Glomerular visceral epithelial cell (primary cell): ENCODE data around the gene SEMA5A.

ENCODE experiments used
- DNase-seq: peaks from one replicate; pipeline ENCODE4 v3.0.0-alpha.2; 2016; ENCODE audit errors: extremely low spot score

SEMA5A gene

GRCh38 chr5:9514968-9515367 lies 30.9 kb downstream of the SEMA5A start:
- no peak for DNase-seq

GRCh38 chr5:9513827-9514226 lies 32.0 kb downstream of the SEMA5A start:
- no peak for DNase-seq

GRCh38 chr5:9512457-9512856 lies 33.4 kb downstream of the SEMA5A start:
- no peak for DNase-seq

- DNase-seq, result peak; percentile 12
Measured at GRCh38 chr5:9507974-9508373, 37.9 kb downstream of the SEMA5A start.

- DNase-seq, result no peak
Measured at GRCh38 chr5:9505225-9505624, 40.6 kb downstream of the SEMA5A start.

- no peak for DNase-seq
Measured at GRCh38 chr5:9502864-9503263, 43.0 kb downstream of the SEMA5A start.

GRCh38 chr5:9502050-9502834 lies 43.6 kb downstream of the SEMA5A start:
- no peak for DNase-seq

GRCh38 chr5:9500625-9501024 lies 45.2 kb downstream of the SEMA5A start:
- no peak for DNase-seq

GRCh38 chr5:9500193-9500592 lies 45.7 kb downstream of the SEMA5A start:
- no peak for DNase-seq

- DNase-seq, result no peak
Measured at GRCh38 chr5:9499498-9499876, 46.4 kb downstream of the SEMA5A start.

- peak; percentile 21 for DNase-seq
Measured at GRCh38 chr5:9498541-9499497, 47.1 kb downstream of the SEMA5A start.

- no peak for DNase-seq
Measured at GRCh38 chr5:9497347-9497746, 48.5 kb downstream of the SEMA5A start.

- DNase-seq, result no peak
Measured at GRCh38 chr5:9496801-9497200, 49.1 kb downstream of the SEMA5A start.

GRCh38 chr5:9495121-9495520 lies 50.8 kb downstream of the SEMA5A start:
- DNase-seq, result no peak

- no peak for DNase-seq
Measured at GRCh38 chr5:9494301-9494700, 51.6 kb downstream of the SEMA5A start.

GRCh38 chr5:9490494-9491097 lies 55.3 kb downstream of the SEMA5A start:
- no peak for DNase-seq

GRCh38 chr5:9483779-9484178 lies 62.1 kb downstream of the SEMA5A start:
- DNase-seq, result no peak

- no peak for DNase-seq
Measured at GRCh38 chr5:9483243-9483642, 62.6 kb downstream of the SEMA5A start.

- no peak for DNase-seq
Measured at GRCh38 chr5:9482381-9482780, 63.5 kb downstream of the SEMA5A start.

- DNase-seq, result no peak
Measured at GRCh38 chr5:9480499-9480898, 65.4 kb downstream of the SEMA5A start.

GRCh38 chr5:9479990-9480389 lies 65.9 kb downstream of the SEMA5A start:
- no peak for DNase-seq

GRCh38 chr5:9479361-9479760 lies 66.5 kb downstream of the SEMA5A start:
- DNase-seq, result peak; percentile 38
